Measurements from ENCODE around the gene NAE1. TPM values are rescaled to one million over a fixed set of nuclear protein-coding genes. Genes with fewer than 3 reads are reported as not detected.

NAE1 gene
- polyA plus RNA-seq, 1 donor (not counting 4 experiments of a cell fraction or from before 2014, with no cell fraction given): 113 TPM

GRCh38 chr16:66847533-66848067 is 16.8 kb upstream of the NAE1 start:
- no peak overlapping the region for H2AFZ ChIP-seq (ENCODE audit: control insufficient read depth, low read length)
- no peak overlapping the region for H3K4me3 ChIP-seq (ENCODE audit: control insufficient read depth in 2 of 3, extremely low read depth in 1 of 3, insufficient read depth in 2 of 3, low read depth in 1 of 3, low read length in 3 of 3)
- peaks cover 64% of the 10 kb centered on the region for H3K27me3 ChIP-seq (ENCODE audit: control insufficient read depth, extremely low read depth, insufficient read depth, low read length)
- DNase-seq (ENCODE audit: low read depth, low spot score) (no peak), FAIRE-seq (no peak)
- no peaks in the 10 kb centered on the region for H3K36me3 ChIP-seq (ENCODE audit: control insufficient read depth in 2 of 2, extremely low read depth in 1 of 2, insufficient read depth in 2 of 2, low read length in 2 of 2)
- no peaks in the 10 kb centered on the region for H3K79me2 ChIP-seq (ENCODE audit: control insufficient read depth, insufficient read depth, low read length)
- H3K27ac ChIP-seq (ENCODE audit: control insufficient read depth, insufficient read depth, low read length): no peak overlapping the region
- no peaks in the 10 kb centered on the region for H3K9me3 ChIP-seq (ENCODE audit: control insufficient read depth, low read depth, low read length)
- dilution Hi-C loops (cut with MboI; ENCODE audit: extremely low pct_ligation_motif_present, low sequenced_read_pairs): no loop called here
- no peaks in the 10 kb centered on the region for H3K9me1 ChIP-seq (ENCODE audit: control insufficient read depth, extremely low read depth, insufficient read depth, low read length)
- H3K4me2 ChIP-seq (ENCODE audit: control insufficient read depth, extremely low read depth, insufficient read depth, low read depth, low read length): no peak overlapping the region
- no peaks in the 10 kb centered on the region for H3K4me1 ChIP-seq (ENCODE audit: control insufficient read depth, extremely low read depth, insufficient read depth, low read length)
- TF ChIP-seq EZH2 (IDR thresholded peaks at IDR 0.05; ENCODE audit: low read length): no peak
- TF ChIP-seq, protein P1, sequence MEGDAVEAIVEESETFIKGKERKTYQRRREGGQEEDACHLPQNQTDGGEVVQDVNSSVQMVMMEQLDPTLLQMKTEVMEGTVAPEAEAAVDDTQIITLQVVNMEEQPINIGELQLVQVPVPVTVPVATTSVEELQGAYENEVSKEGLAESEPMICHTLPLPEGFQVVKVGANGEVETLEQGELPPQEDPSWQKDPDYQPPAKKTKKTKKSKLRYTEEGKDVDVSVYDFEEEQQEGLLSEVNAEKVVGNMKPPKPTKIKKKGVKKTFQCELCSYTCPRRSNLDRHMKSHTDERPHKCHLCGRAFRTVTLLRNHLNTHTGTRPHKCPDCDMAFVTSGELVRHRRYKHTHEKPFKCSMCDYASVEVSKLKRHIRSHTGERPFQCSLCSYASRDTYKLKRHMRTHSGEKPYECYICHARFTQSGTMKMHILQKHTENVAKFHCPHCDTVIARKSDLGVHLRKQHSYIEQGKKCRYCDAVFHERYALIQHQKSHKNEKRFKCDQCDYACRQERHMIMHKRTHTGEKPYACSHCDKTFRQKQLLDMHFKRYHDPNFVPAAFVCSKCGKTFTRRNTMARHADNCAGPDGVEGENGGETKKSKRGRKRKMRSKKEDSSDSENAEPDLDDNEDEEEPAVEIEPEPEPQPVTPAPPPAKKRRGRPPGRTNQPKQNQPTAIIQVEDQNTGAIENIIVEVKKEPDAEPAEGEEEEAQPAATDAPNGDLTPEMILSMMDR (optimal IDR thresholded peaks at IDR 0.05 in 1 of 3, IDR thresholded peaks at IDR 0.05 in 1 of 3, conservative IDR thresholded peaks at IDR 0.05 in 1 of 3; ENCODE audit: extremely low read depth in 1 of 3, insufficient read depth in 2 of 3, low read length in 3 of 3): no peak
- H4K20me1 ChIP-seq (ENCODE audit: control insufficient read depth, extremely low read depth, insufficient read depth, low read length): no peaks in the 10 kb centered on the region
- H3K9ac ChIP-seq (ENCODE audit: control insufficient read depth, extremely low read depth, insufficient read depth, low read length): no peak overlapping the region

- H2AFZ ChIP-seq (ENCODE audit: control insufficient read depth, low read length): no peak overlapping the region
- no peak overlapping the region for H3K4me3 ChIP-seq (ENCODE audit: control insufficient read depth in 2 of 3, extremely low read depth in 1 of 3, insufficient read depth in 2 of 3, low read depth in 1 of 3, low read length in 3 of 3)
- DNase-seq (ENCODE audit: low read depth, low spot score) (no peak), FAIRE-seq (no peak)
- dilution Hi-C loops (cut with MboI; ENCODE audit: extremely low pct_ligation_motif_present, low sequenced_read_pairs): no loop called here
- no peak overlapping the region for H3K4me2 ChIP-seq (ENCODE audit: control insufficient read depth, extremely low read depth, insufficient read depth, low read depth, low read length)
- no peak overlapping the region for H3K9ac ChIP-seq (ENCODE audit: control insufficient read depth, extremely low read depth, insufficient read depth, low read length)
- no peak overlapping the region for H3K27ac ChIP-seq (ENCODE audit: control insufficient read depth, insufficient read depth, low read length)
- H3K36me3 ChIP-seq (ENCODE audit: control insufficient read depth in 2 of 2, extremely low read depth in 1 of 2, insufficient read depth in 2 of 2, low read length in 2 of 2): no peaks in the 10 kb centered on the region
- TF ChIP-seq, protein P1 (optimal IDR thresholded peaks at IDR 0.05 in 1 of 3, IDR thresholded peaks at IDR 0.05 in 1 of 3, conservative IDR thresholded peaks at IDR 0.05 in 1 of 3; ENCODE audit: extremely low read depth in 1 of 3, insufficient read depth in 2 of 3, low read length in 3 of 3): no peak
- TF ChIP-seq EZH2 (IDR thresholded peaks at IDR 0.05; ENCODE audit: low read length): no peak
- no peaks in the 10 kb centered on the region for H3K9me1 ChIP-seq (ENCODE audit: control insufficient read depth, extremely low read depth, insufficient read depth, low read length)
- H3K4me1 ChIP-seq (ENCODE audit: control insufficient read depth, extremely low read depth, insufficient read depth, low read length): no peaks in the 10 kb centered on the region
- peaks cover 64% of the 10 kb centered on the region for H3K27me3 ChIP-seq (ENCODE audit: control insufficient read depth, extremely low read depth, insufficient read depth, low read length)
- H3K79me2 ChIP-seq (ENCODE audit: control insufficient read depth, insufficient read depth, low read length): no peaks in the 10 kb centered on the region
- H4K20me1 ChIP-seq (ENCODE audit: control insufficient read depth, extremely low read depth, insufficient read depth, low read length): no peaks in the 10 kb centered on the region
- H3K9me3 ChIP-seq (ENCODE audit: control insufficient read depth, low read depth, low read length): no peaks in the 10 kb centered on the region
These were observed 16.1 kb upstream of the NAE1 start for GRCh38 chr16:66846831-66847230.

Data from keratinocyte (primary cell).